ENCODE results near the gene ZNF778. TPM values are rescaled to one million over a fixed set of nuclear protein-coding genes. Genes with fewer than 3 reads are reported as not detected.

ZNF778 gene
- total RNA-seq, 1 donor from 2014 or later = 10.3 TPM

DNA sequence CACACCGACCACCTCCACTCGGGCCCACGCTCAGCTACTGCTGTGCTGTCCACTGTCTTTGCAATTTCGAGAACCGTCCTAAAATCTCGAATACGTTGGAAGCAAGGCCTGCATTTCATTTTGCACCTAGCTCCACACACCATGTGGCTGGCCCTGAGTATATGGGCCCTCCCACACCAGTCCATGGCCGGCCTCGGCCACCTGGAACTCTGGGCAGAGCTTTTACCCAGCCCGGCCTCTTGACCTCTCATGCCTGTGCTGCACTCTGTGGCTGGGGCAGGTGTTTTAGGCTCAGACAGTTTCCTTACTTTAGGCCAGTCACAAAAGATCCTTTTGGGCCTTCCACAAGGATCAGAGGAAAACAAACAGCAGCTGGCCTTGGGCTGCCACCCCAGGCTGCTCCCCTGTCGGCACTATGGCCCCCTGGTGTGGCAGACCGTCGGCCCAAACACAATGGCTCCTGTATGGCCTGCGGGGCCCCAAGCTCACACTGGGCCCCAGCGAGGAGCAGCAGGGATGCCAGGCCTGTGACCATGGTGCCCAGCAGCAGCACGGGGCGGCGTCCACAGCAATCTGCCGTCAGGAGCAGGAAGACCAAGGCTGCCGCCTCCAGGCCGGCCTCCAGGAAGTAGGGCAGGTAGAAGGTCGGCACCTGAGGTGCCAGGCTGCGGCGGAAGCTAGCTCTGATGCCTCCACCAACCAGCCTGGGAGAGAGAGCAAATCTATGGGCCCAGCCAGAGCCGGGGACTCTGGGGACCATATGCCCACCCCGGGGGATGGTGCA lies 19.7 kb upstream of the ZNF778 start:
- FAIRE-seq (no peak), DNase-seq (ENCODE audit: low read depth) (no peak)
- Histone ChIP-seq H3K27me3 (ENCODE audit: control insufficient read depth, insufficient read depth, low read length) (peaks cover 22% of the 10 kb centered on the region), H3K4me3 (ENCODE audit: low read depth, low read length) (no peak overlapping the region), H3K36me3 (ENCODE audit: control insufficient read depth, insufficient read depth, low read length) (no peaks in the 10 kb centered on the region)
- TF ChIP-seq CTCF (IDR thresholded peaks at IDR 0.05; ENCODE audit: insufficient read depth, low read length, severe bottlenecking) = no peak

- TF ChIP-seq CTCF (IDR thresholded peaks at IDR 0.05; ENCODE audit: insufficient read depth, low read length, severe bottlenecking) = no peak
- Histone ChIP-seq H3K4me3 (ENCODE audit: low read depth, low read length) (no peak overlapping the region), H3K36me3 (ENCODE audit: control insufficient read depth, insufficient read depth, low read length) (no peaks in the 10 kb centered on the region), H3K27me3 (ENCODE audit: control insufficient read depth, insufficient read depth, low read length) (peaks cover 22% of the 10 kb centered on the region)
- DNase-seq (ENCODE audit: low read depth) (no peak), FAIRE-seq (no peak)
These were observed 18.9 kb upstream of the ZNF778 start for GRCh38 chr16:89198417-89199240.

DNA sequence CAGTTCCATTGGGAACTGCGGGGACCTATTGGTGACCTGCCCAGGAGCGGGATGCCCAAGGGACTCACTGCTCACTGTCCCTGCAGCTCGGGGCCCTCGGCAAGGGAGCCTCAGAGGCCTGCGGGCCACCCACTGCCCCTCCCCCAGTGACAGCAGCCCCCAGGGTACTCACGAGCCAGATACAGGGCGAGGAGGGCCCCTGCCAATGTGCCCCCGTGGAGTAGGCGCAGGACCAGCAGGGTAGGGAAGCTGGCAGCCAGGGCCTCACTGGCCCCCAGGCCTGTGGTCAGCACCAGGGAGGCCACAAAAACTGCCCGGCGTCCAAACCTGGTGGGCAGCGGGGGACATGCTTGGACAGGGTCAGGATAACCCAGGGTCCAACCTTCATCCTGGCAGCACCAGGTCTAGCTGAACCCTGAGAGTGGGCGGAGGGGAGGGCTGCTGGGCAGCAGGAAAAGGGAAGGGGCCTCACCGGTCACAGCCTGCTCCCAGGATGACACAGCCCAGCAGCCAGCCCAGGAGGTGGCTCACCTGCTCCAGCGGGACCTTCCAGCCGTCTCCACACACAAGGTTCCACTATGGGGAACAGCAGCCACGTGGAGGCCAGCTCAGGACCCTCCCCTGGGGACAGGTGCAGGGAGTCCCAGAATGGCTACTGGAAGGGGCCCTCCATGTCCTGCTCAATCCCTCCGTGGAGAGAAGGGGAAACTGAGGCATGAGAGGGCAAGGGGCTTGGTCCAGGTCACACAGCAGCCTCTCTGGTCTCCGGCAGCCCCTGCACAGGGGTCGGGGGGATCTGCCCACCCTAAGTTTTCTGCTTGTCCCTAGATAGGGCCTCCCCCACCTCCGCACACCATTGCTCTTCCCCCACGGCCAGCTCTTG lies 18.0 kb upstream of the ZNF778 start:
- DNase-seq (ENCODE audit: low read depth) = no peak
- no peaks in the 10 kb centered on the region for H3K36me3 ChIP-seq (ENCODE audit: control insufficient read depth, insufficient read depth, low read length)
- no peak for TF ChIP-seq CTCF (IDR thresholded peaks at IDR 0.05; ENCODE audit: insufficient read depth, low read length, severe bottlenecking)
- no peak for FAIRE-seq
- H3K27me3 ChIP-seq (ENCODE audit: control insufficient read depth, insufficient read depth, low read length) = peaks cover 21% of the 10 kb centered on the region
- H3K4me3 ChIP-seq (ENCODE audit: low read depth, low read length) = no peak overlapping the region

DNA sequence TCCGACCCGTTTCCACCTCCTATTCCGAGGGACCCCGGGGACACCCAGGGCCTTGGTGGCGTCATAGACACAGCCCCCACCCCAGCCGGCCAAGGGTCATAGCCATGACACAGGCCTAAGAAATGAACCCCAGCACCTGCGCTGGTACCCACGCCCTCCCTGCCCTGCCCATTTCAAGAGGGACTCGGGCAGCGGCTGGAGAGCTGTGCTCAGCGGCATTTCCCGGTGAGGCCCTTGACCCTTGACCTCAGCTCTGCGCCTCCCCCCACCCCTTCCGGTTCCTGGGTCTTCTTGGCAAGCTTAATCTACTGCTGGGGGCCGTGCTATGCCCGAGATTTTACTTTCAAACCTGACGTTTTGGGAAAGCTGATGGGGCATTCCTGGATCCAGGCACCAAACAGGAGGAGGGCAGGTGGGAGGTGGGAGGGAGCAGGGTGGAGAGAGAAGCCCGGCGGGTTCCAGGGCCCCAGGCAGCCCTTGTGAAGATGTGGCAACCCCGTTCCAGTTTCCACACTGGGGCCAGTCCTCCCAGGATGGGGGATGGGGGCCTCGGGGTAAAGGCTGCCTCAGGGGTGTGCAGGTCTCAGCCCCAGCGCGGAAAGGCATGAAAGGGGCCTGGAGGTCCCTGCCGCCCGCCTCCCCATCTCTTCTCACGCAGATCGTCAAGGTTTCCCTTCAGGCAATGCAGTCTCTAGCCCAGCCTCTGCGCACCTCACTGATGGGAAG lies 17.2 kb upstream of the ZNF778 start, which contains the start of gene SLC22A31:
Gene SLC22A31 (minus strand): TSS at position 414 of the 726 bp plus-strand sequence. CDS start 36 bp downstream, at position 378.
- Histone ChIP-seq H3K4me3 (ENCODE audit: low read depth, low read length) (peak within 1 kb of the TSS; percentile 12), H3K36me3 (ENCODE audit: control insufficient read depth, insufficient read depth, low read length) (no peaks in the 10 kb centered on the region), H3K27me3 (ENCODE audit: control insufficient read depth, insufficient read depth, low read length) (peaks cover 21% of the 10 kb centered on the region)
- no peak for DNase-seq (ENCODE audit: low read depth)
- TF ChIP-seq CTCF (IDR thresholded peaks at IDR 0.05; ENCODE audit: insufficient read depth, low read length, severe bottlenecking) = no peak
- FAIRE-seq = no peak

- peaks cover 21% of the 10 kb centered on the region for H3K27me3 ChIP-seq (ENCODE audit: control insufficient read depth, insufficient read depth, low read length)
- TF ChIP-seq CTCF (IDR thresholded peaks at IDR 0.05; ENCODE audit: insufficient read depth, low read length, severe bottlenecking) = no peak
- H3K4me3 ChIP-seq (ENCODE audit: low read depth, low read length) = no peak overlapping the region
- DNase-seq (ENCODE audit: low read depth) = no peak
- no peaks in the 10 kb centered on the region for H3K36me3 ChIP-seq (ENCODE audit: control insufficient read depth, insufficient read depth, low read length)
- FAIRE-seq = no peak
These were observed 16.6 kb upstream of the ZNF778 start for GRCh38 chr16:89200850-89201411.

Measured in bronchial epithelial cell (primary cell).